Measurements from ENCODE around the gene RABEP1.

Gene RABEP1

DNA sequence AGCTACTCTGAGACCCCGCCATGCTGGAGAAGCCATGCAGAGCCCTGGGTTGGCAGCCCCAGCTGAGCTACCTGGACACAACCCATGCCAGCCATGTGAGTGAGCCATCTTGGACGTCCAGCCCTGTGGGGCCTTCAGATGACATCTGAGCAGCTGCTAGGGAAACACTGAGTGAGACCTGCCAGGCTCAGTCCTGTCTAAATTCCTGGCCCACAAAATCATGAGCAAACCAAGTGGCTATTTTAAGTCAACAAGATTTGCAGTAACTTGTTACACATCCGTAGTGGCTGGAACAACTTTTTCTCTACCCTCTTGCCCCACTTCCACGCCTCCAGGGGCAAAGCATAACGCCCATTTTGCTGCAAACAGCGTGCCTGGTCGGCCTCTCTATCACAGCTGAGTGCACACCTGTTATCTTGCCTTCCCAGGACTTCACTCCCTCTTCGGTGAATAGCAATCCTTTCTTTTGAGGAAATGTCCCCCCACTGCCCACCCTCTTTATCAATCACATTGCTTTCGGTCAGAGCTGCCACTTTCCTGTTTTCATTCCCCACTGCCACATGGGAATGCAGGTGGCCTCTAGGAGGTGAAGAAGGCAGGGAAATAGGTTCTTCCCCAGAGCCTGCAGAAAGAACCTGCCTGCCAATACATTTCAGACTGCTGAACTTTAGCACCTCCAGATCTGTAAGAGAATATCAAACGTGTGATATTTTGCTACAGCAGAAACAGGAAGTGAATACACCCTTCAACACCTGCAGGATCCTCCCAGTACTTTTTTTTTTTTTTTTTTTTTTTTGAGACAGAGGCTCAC lies 40.0 kb upstream of the RABEP1 start:
- no peak for DNase-seq (ENCODE audit: low read depth in 1 of 2, low spot score in 1 of 2)
- TF ChIP-seq, protein P1, sequence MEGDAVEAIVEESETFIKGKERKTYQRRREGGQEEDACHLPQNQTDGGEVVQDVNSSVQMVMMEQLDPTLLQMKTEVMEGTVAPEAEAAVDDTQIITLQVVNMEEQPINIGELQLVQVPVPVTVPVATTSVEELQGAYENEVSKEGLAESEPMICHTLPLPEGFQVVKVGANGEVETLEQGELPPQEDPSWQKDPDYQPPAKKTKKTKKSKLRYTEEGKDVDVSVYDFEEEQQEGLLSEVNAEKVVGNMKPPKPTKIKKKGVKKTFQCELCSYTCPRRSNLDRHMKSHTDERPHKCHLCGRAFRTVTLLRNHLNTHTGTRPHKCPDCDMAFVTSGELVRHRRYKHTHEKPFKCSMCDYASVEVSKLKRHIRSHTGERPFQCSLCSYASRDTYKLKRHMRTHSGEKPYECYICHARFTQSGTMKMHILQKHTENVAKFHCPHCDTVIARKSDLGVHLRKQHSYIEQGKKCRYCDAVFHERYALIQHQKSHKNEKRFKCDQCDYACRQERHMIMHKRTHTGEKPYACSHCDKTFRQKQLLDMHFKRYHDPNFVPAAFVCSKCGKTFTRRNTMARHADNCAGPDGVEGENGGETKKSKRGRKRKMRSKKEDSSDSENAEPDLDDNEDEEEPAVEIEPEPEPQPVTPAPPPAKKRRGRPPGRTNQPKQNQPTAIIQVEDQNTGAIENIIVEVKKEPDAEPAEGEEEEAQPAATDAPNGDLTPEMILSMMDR (IDR thresholded peaks at IDR 0.05; ENCODE audit: insufficient read depth, low read length): no peak
- TF ChIP-seq SPI1 (IDR thresholded peaks at IDR 0.05; ENCODE audit: borderline replicate concordance, low read depth): peak; percentile 25; the same call in 1 of the 2 replicates
- no peak overlapping the region for H3K27ac ChIP-seq (replicated peaks)
- H3K27me3 ChIP-seq (ENCODE audit: insufficient read depth, poor library complexity, severe bottlenecking): no peaks in the 10 kb centered on the region
- no peak overlapping the region for H3K4me3 ChIP-seq (replicated peaks; ENCODE audit: insufficient read depth, low read length)

DNA sequence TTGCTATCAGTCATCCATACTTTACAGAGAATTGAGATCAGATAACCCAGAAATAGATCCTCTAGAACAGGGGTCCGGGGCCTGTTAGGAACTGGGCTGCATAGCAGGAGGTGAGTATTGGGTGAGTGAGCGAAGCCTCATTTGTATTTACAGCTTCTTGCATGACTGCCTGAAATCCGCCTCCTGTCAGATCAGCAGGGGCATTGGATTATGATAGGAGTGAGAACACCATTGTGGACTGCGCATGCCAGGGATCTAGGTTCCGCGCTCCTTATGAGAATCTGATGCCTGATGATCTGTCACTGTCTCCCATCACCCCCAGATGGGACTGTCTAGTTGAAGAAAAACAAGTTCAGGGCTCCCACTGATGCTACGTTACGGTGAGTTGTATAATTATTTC lies 34.5 kb upstream of the RABEP1 start:
- no peak for TF ChIP-seq POLR2AphosphoS5 (IDR thresholded peaks at IDR 0.05; ENCODE audit: low read depth)
- TF ChIP-seq, protein P2, sequence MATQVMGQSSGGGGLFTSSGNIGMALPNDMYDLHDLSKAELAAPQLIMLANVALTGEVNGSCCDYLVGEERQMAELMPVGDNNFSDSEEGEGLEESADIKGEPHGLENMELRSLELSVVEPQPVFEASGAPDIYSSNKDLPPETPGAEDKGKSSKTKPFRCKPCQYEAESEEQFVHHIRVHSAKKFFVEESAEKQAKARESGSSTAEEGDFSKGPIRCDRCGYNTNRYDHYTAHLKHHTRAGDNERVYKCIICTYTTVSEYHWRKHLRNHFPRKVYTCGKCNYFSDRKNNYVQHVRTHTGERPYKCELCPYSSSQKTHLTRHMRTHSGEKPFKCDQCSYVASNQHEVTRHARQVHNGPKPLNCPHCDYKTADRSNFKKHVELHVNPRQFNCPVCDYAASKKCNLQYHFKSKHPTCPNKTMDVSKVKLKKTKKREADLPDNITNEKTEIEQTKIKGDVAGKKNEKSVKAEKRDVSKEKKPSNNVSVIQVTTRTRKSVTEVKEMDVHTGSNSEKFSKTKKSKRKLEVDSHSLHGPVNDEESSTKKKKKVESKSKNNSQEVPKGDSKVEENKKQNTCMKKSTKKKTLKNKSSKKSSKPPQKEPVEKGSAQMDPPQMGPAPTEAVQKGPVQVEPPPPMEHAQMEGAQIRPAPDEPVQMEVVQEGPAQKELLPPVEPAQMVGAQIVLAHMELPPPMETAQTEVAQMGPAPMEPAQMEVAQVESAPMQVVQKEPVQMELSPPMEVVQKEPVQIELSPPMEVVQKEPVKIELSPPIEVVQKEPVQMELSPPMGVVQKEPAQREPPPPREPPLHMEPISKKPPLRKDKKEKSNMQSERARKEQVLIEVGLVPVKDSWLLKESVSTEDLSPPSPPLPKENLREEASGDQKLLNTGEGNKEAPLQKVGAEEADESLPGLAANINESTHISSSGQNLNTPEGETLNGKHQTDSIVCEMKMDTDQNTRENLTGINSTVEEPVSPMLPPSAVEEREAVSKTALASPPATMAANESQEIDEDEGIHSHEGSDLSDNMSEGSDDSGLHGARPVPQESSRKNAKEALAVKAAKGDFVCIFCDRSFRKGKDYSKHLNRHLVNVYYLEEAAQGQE (IDR thresholded peaks at IDR 0.05; ENCODE audit: insufficient replicate concordance, low read depth): no peak
- Histone ChIP-seq H3K4me3 (replicated peaks; ENCODE audit: insufficient read depth, low read length) (no peak overlapping the region), H3K27ac (replicated peaks) (no peak overlapping the region), H3K27me3 (ENCODE audit: insufficient read depth, poor library complexity, severe bottlenecking) (no peaks in the 10 kb centered on the region)
- DNase-seq (ENCODE audit: low read depth in 1 of 2, low spot score in 1 of 2): no peak

DNA sequence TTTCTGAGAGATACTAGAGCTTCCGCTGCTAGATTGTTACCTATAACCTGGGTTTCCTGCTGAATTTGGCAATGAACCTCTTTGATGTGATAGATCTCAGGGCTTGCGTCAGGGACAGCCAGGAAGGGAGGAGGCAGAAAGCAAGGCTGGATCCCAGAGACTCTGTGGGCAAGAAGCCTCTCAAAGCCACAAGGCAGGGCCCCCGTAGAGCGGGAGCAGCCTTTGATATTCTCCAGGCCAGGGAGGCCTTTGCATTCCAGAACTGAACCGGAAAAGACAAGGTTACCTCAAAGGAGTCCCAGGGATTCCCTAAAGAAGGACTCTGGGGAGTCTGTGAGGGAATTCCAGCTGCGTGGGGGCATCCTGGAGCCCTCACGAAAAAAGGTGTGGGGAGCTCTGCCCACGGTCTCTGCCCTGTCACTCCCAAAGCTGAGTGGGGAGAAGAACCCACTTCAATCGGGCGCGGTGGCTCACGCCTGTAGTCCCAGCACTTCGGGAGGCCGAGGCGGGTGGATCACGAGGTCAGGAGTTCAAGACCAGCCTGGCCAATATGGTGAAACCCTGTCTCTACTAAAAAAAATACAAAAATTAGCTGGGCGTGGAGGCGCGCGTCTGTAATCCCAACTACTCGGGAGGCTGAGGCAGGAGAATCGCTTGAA lies 33.1 kb upstream of the RABEP1 start:
- DNase-seq (ENCODE audit: low read depth in 1 of 2, low spot score in 1 of 2): no peak
- TF ChIP-seq GABPA (IDR thresholded peaks at IDR 0.05; ENCODE audit: low read depth) (no peak), POLR2AphosphoS5 (IDR thresholded peaks at IDR 0.05; ENCODE audit: low read depth) (no peak), SPI1 (IDR thresholded peaks at IDR 0.05; ENCODE audit: borderline replicate concordance, low read depth) (no peak)
- TF ChIP-seq, protein P2 (IDR thresholded peaks at IDR 0.05; ENCODE audit: insufficient replicate concordance, low read depth): no peak
- TF ChIP-seq, protein P1 (IDR thresholded peaks at IDR 0.05; ENCODE audit: insufficient read depth, low read length): no peak
- H3K27ac ChIP-seq (replicated peaks): no peak overlapping the region
- H3K4me3 ChIP-seq (replicated peaks; ENCODE audit: insufficient read depth, low read length): no peak overlapping the region
- H3K27me3 ChIP-seq (ENCODE audit: insufficient read depth, poor library complexity, severe bottlenecking): no peaks in the 10 kb centered on the region

DNA sequence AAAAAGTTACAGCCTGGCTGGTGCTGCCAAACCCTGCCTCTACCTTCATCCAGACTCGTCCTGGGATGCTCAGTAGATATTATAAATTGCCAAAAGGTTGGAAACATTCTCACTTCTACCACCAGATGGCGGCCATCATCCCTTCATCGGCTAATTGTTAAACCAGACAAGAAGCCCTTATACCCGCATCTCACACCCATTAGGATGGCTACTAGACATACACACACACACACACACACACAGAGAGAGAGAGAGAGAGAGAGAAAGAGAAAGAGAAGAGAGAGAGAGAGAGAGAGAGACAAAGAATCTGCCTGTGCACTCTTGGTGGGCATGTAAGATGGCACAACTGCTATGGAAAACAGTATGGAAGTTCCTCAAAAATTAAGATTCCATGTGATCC lies 32.5 kb upstream of the RABEP1 start:
- TF ChIP-seq POLR2AphosphoS5 (IDR thresholded peaks at IDR 0.05; ENCODE audit: low read depth): no peak
- TF ChIP-seq, protein P2 (IDR thresholded peaks at IDR 0.05; ENCODE audit: insufficient replicate concordance, low read depth): no peak
- no peak for TF ChIP-seq GABPA (IDR thresholded peaks at IDR 0.05; ENCODE audit: low read depth)
- TF ChIP-seq SPI1 (IDR thresholded peaks at IDR 0.05; ENCODE audit: borderline replicate concordance, low read depth): no peak
- TF ChIP-seq, protein P1 (IDR thresholded peaks at IDR 0.05; ENCODE audit: insufficient read depth, low read length): no peak
- H3K27me3 ChIP-seq (ENCODE audit: insufficient read depth, poor library complexity, severe bottlenecking): no peaks in the 10 kb centered on the region
- peak in 1 of 2 experiments; percentile 58 for DNase-seq (ENCODE audit: low read depth in 1 of 2, low spot score in 1 of 2)
- no peak overlapping the region for H3K27ac ChIP-seq (replicated peaks)
- no peak overlapping the region for H3K4me3 ChIP-seq (replicated peaks; ENCODE audit: insufficient read depth, low read length)

Measured in HL-60 (cell line).